MCF 10A (cell line): Measurements from ENCODE around the gene ZACN. TPM values are rescaled to one million over a fixed set of nuclear protein-coding genes. Genes with fewer than 3 reads are reported as not detected.

ENCODE experiments used
- BruUV-seq: library from RNA; stranded (reverse); fragments of 400-500 nt; replicated peaks from 2 replicates; lab custom pipeline; 2021; lab: Mats Ljungman, UMichigan
- CTCF ChIA-PET: fragments of 300-600 bp; sonication (Branson Sonifier 250); formaldehyde crosslinking; extraction: SDS; loops from one replicate; lab custom pipeline; 2021; ENCODE audit warnings: antibody characterized with exemption, inconsistent platforms; lab: Yijun Ruan, JAX
- POLR2A ChIA-PET: fragments of 300-600, 350-650 bp; sonication (Branson Sonifier 250); formaldehyde crosslinking; extraction: SDS; loops from one replicate; lab custom pipeline; 2020; ENCODE audit warnings: antibody characterized with exemption, inconsistent platforms; lab: Yijun Ruan, JAX
- DNase-seq: peaks from one replicate; pipeline ENCODE4 v3.0.0-alpha.2; 2018; ENCODE audit not compliant: unreplicated experiment
- H3K27ac Mint-ChIP-seq: one replicate; pipeline ENCODE4 v1.8.0; 2022; ENCODE audit warnings: mild to moderate bottlenecking, low read depth, mixed read lengths; ENCODE audit not compliant: unreplicated experiment
- H3K27me3 Mint-ChIP-seq: one replicate; pipeline ENCODE4 v1.8.0; 2022; ENCODE audit warnings: mixed read lengths; ENCODE audit not compliant: insufficient read depth, unreplicated experiment
- H3K36me3 Mint-ChIP-seq: one replicate; pipeline ENCODE4 v1.8.0; 2022; ENCODE audit warnings: mild to moderate bottlenecking, moderate library complexity, mixed read lengths; ENCODE audit not compliant: insufficient read depth, unreplicated experiment
- H3K4me1 Mint-ChIP-seq: one replicate; pipeline ENCODE4 v1.8.0; 2022; ENCODE audit warnings: mixed read lengths; ENCODE audit not compliant: insufficient read depth, unreplicated experiment
- H3K4me3 Mint-ChIP-seq: one replicate; pipeline ENCODE4 v1.8.0; 2022; ENCODE audit warnings: mild to moderate bottlenecking, moderate library complexity, mixed read lengths; ENCODE audit not compliant: unreplicated experiment
- H3K9me3 Mint-ChIP-seq: one replicate; pipeline ENCODE4 v1.8.0; 2022; ENCODE audit warnings: mixed read lengths; ENCODE audit not compliant: unreplicated experiment
- CTCF ChIP-seq: fragments of 200-600 bp; IDR thresholded peaks from one replicate; pipeline ENCODE4 v1.8.0; 2022; ENCODE audit warnings: antibody characterized with exemption, mild to moderate bottlenecking; ENCODE audit not compliant: unreplicated experiment
- intact Hi-C: fragments of 100-400 bp; cut with micrococcal nuclease; formaldehyde crosslinking; loops from 2 replicates; pipeline ENCODE4 v1.14.1; 2022
- total RNA-seq: library from RNA; stranded (reverse); gene quantifications from 2 replicates; pipeline ENCODE4 v1.2.3, GENCODE V29; 2022

ZACN gene
- total RNA-seq, 1 experiment from 2014 or later = not detected

GRCh38 chr17:76085731-76086366 lies 6.9 kb downstream of the ZACN start:
- CTCF ChIA-PET = interaction anchor here (0.7 kb wide), 1 partner anchor 288 kb away, joined by 3 read pairs; no protein-coding TSS in a partner anchor
- intact Hi-C loops = no loop called here
- H3K4me1 Mint-ChIP-seq = no peaks in the 10 kb centered on the region
- peaks cover 32% of the 10 kb centered on the region for H3K36me3 Mint-ChIP-seq
- no peak overlapping the region for H3K4me3 Mint-ChIP-seq
- H3K27ac Mint-ChIP-seq = no peak overlapping the region
- no peaks in the 10 kb centered on the region for H3K27me3 Mint-ChIP-seq
- no peaks in the 10 kb centered on the region for H3K9me3 Mint-ChIP-seq
- no peak for TF ChIP-seq CTCF
- POLR2A ChIA-PET = no interaction called here
- DNase-seq = no peak
- BruUV-seq = no TSS peak

GRCh38 chr17:76086384-76086783 lies 7.4 kb downstream of the ZACN start:
- Mint-ChIP-seq H3K4me1 (no peaks in the 10 kb centered on the region), H3K27me3 (no peaks in the 10 kb centered on the region), H3K27ac (no peak overlapping the region), H3K9me3 (no peaks in the 10 kb centered on the region), H3K4me3 (no peak overlapping the region), H3K36me3 (peaks cover 32% of the 10 kb centered on the region)
- BruUV-seq = no TSS peak
- CTCF ChIA-PET = interaction anchor here (0.7 kb wide), 1 partner anchor 289 kb away, joined by 3 read pairs; no protein-coding TSS in a partner anchor
- DNase-seq = no peak
- POLR2A ChIA-PET = no interaction called here
- intact Hi-C loops = no loop called here
- no peak for TF ChIP-seq CTCF

DNA sequence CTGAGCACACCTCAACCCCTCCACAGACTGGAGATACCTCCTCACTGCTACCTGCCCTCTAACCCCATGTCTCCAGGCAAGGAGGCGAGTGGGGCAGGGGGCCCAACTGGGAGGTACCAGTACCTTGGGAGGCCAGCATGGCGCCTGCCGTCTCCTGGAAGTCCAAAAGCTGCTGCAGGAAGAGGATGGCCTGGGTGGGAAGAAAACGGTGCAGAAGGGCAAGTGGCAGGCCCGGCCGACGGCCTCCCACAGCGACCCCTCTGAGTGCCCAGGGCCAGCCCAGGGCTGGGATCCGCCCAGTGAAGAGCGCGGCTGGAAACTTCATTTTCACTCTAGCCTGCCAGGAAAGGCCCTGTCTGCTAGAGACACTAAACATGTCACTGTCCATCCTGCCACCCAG lies 8.5 kb downstream of the ZACN start:
- Mint-ChIP-seq H3K27me3 (no peaks in the 10 kb centered on the region), H3K9me3 (no peaks in the 10 kb centered on the region), H3K27ac (no peak overlapping the region), H3K4me3 (no peak overlapping the region), H3K36me3 (peaks cover 32% of the 10 kb centered on the region), H3K4me1 (no peaks in the 10 kb centered on the region)
- ChIA-PET CTCF (interaction anchor here (0.7 kb wide), 1 partner anchor 73 kb away, joined by 3 read pairs; no protein-coding TSS in a partner anchor), POLR2A (interaction anchor here (0.5 kb wide), 1 partner anchor 41 kb away, joined by 3 read pairs; no protein-coding TSS in a partner anchor)
- BruUV-seq = no TSS peak
- no peak for DNase-seq
- TF ChIP-seq CTCF = no peak
- intact Hi-C loops = no loop called here

- Mint-ChIP-seq H3K4me3 (no peak overlapping the region), H3K27me3 (no peaks in the 10 kb centered on the region), H3K27ac (no peak overlapping the region), H3K4me1 (no peaks in the 10 kb centered on the region), H3K9me3 (no peaks in the 10 kb centered on the region), H3K36me3 (peaks cover 32% of the 10 kb centered on the region)
- DNase-seq = no peak
- ChIA-PET CTCF (no interaction called here), POLR2A (no interaction called here)
- BruUV-seq = no TSS peak
- no peak for TF ChIP-seq CTCF
- intact Hi-C loops = no loop called here
These were observed 9.3 kb downstream of the ZACN start for GRCh38 chr17:76088041-76088867.
